ENCODE data around the gene CCDC170. TPM values are rescaled to one million over a fixed set of nuclear protein-coding genes. Genes with fewer than 3 reads are reported as not detected.

The CCDC170 gene
- total RNA-seq, 3 donors from 2014 or later (not counting 1 experiment from before 2014, with no cell fraction given): 0.20 to 0.96 (median 0.25) TPM

DNA sequence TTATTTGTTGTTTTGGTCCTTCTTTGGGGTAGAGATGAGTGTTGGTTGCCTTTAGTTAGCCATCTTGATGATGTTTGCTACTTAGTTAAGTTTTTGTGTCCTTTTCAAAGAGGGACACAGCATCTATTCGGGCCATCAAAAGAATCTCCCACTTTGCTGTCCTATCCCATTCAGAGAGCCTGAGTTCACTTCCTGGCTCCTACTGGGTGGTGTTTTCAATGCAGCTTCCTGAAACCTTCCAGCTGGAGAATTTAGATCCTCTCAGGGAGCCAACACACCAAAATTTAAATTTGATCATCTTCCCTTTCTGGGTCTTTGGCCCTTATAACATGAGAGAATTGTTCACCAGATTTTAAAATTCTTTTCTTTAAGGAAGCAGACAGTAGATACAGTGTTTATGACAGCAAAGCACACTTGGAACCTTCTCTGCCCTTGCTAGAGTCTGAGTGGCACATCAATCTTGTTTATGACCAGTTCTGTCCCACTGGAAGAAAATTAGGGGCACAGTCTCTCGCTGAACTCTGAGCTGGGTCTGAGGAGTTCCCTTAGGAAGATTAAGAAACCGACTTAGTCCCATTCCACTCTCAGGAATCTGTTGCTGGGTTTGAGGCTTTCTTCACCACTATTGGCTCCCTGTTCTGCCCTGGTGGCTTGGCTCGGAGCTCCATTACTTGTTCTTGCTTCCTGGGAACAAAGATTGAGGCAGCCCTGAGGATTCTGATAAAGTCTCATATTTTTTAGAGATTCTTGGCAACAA is 115.5 kb downstream of the CCDC170 start:
- no peak overlapping the region for H3K4me3 Mint-ChIP-seq
- intact Hi-C loops (cut with micrococcal nuclease): no loop called here
- H3K27me3 Mint-ChIP-seq (ENCODE audit: low read depth in 2 of 2): no peaks in the 10 kb centered on the region
- Histone ChIP-seq H3K9me3 (ENCODE audit: control insufficient read depth, insufficient read depth, low read length) (no peaks in the 10 kb centered on the region), H3K36me3 (ENCODE audit: control insufficient read depth, insufficient read depth, low read length) (no peaks in the 10 kb centered on the region), H3K4me3 (ENCODE audit: low read length) (no peak overlapping the region), H3K27ac (ENCODE audit: low read length) (no peak overlapping the region), H3K4me1 (ENCODE audit: control insufficient read depth, insufficient read depth, low read length) (no peaks in the 10 kb centered on the region), H3K27me3 (ENCODE audit: control insufficient read depth, insufficient read depth, low read length) (no peaks in the 10 kb centered on the region)
- no peak overlapping the region for H3K27ac Mint-ChIP-seq
- H3K9me3 Mint-ChIP-seq: peaks cover 0 to 2% of the 10 kb centered on the region in 2 donors
- TF ChIP-seq, protein P1, sequence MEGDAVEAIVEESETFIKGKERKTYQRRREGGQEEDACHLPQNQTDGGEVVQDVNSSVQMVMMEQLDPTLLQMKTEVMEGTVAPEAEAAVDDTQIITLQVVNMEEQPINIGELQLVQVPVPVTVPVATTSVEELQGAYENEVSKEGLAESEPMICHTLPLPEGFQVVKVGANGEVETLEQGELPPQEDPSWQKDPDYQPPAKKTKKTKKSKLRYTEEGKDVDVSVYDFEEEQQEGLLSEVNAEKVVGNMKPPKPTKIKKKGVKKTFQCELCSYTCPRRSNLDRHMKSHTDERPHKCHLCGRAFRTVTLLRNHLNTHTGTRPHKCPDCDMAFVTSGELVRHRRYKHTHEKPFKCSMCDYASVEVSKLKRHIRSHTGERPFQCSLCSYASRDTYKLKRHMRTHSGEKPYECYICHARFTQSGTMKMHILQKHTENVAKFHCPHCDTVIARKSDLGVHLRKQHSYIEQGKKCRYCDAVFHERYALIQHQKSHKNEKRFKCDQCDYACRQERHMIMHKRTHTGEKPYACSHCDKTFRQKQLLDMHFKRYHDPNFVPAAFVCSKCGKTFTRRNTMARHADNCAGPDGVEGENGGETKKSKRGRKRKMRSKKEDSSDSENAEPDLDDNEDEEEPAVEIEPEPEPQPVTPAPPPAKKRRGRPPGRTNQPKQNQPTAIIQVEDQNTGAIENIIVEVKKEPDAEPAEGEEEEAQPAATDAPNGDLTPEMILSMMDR (IDR thresholded peaks at IDR 0.05): no peak
- H3K4me1 Mint-ChIP-seq: no peaks in the 10 kb centered on the region
- ATAC-seq (no peak), DNase-seq (no peak)
- WGBS (ENCODE audit: insufficient coverage): 75% methylated on average over 4 of the region's 4 CpGs
- no peaks in the 10 kb centered on the region for H3K36me3 Mint-ChIP-seq

DNA sequence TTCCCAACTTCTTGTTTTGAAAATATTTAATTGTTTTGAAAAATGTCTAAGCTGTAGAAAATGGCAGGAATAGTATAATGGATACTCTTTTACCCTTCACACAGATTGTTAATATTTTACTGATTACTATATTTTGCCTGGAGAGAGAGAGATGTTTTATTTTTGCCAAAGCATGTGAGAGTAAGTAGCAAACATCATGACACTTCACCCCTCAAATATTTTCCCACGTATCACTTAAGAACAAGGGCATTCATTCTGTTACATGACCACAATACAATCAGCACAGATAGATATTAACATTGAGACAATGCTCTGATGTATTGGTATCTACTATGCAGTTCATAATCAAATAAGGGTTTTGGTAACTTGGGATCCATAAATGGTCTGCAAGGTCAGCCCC is 116.5 kb downstream of the CCDC170 start:
- ATAC-seq (no peak), DNase-seq (no peak)
- TF ChIP-seq, protein P1 (IDR thresholded peaks at IDR 0.05): no peak
- H3K4me1 ChIP-seq (ENCODE audit: control insufficient read depth, insufficient read depth, low read length): no peaks in the 10 kb centered on the region
- H3K36me3 ChIP-seq (ENCODE audit: control insufficient read depth, insufficient read depth, low read length): no peaks in the 10 kb centered on the region
- Mint-ChIP-seq H3K27ac (no peak overlapping the region), H3K27me3 (ENCODE audit: low read depth in 2 of 2) (no peaks in the 10 kb centered on the region), H3K4me1 (no peaks in the 10 kb centered on the region), H3K36me3 (no peaks in the 10 kb centered on the region), H3K4me3 (no peak overlapping the region), H3K9me3 (peaks cover 0 to 2% of the 10 kb centered on the region in 2 donors)
- H3K27me3 ChIP-seq (ENCODE audit: control insufficient read depth, insufficient read depth, low read length): no peaks in the 10 kb centered on the region
- intact Hi-C loops (cut with micrococcal nuclease): no loop called here
- no peaks in the 10 kb centered on the region for H3K9me3 ChIP-seq (ENCODE audit: control insufficient read depth, insufficient read depth, low read length)
- H3K4me3 ChIP-seq (ENCODE audit: low read length): no peak overlapping the region
- H3K27ac ChIP-seq (ENCODE audit: low read length): no peak overlapping the region
- no CpG with 5 or more reads among the region's 1 CpG for WGBS (ENCODE audit: insufficient coverage)

DNA sequence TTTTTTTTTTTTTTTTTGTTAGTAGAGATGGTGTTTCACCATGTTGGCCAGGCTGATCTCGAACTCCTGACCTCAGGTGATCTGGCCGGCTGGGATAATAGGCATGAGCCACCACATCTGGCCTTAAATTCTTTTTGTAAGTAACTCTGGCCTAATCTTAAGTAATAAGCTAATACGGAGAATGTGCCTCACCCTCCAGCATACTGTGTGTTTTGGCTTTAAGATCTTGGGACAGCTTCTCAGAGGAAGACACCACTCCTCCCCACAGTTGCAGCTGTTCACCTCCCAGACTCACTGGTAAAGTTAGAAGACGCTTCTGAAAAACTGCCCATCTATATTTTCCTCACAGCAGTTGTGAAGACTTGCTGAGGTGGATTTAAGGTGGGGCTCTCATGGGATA is 120.8 kb downstream of the CCDC170 start:
- TF ChIP-seq, protein P1 (IDR thresholded peaks at IDR 0.05): no peak
- Histone ChIP-seq H3K36me3 (ENCODE audit: control insufficient read depth, insufficient read depth, low read length) (no peaks in the 10 kb centered on the region), H3K4me1 (ENCODE audit: control insufficient read depth, insufficient read depth, low read length) (no peaks in the 10 kb centered on the region), H3K4me3 (ENCODE audit: low read length) (no peak overlapping the region), H3K27me3 (ENCODE audit: control insufficient read depth, insufficient read depth, low read length) (no peaks in the 10 kb centered on the region), H3K27ac (ENCODE audit: low read length) (no peak overlapping the region), H3K9me3 (ENCODE audit: control insufficient read depth, insufficient read depth, low read length) (no peaks in the 10 kb centered on the region)
- H3K27ac Mint-ChIP-seq: no peak overlapping the region
- no peaks in the 10 kb centered on the region for H3K36me3 Mint-ChIP-seq
- DNase-seq (no peak), ATAC-seq (no peak)
- peaks cover 0 to 2% of the 10 kb centered on the region in 2 donors for H3K9me3 Mint-ChIP-seq
- 85% methylated on average over 3 of the region's 4 CpGs for WGBS (ENCODE audit: insufficient coverage)
- no peaks in the 10 kb centered on the region for H3K4me1 Mint-ChIP-seq
- peaks cover 0 to 8% of the 10 kb centered on the region in 2 donors for H3K27me3 Mint-ChIP-seq (ENCODE audit: low read depth in 2 of 2)
- no peak overlapping the region for H3K4me3 Mint-ChIP-seq
- intact Hi-C loops (cut with micrococcal nuclease): no loop called here

DNA sequence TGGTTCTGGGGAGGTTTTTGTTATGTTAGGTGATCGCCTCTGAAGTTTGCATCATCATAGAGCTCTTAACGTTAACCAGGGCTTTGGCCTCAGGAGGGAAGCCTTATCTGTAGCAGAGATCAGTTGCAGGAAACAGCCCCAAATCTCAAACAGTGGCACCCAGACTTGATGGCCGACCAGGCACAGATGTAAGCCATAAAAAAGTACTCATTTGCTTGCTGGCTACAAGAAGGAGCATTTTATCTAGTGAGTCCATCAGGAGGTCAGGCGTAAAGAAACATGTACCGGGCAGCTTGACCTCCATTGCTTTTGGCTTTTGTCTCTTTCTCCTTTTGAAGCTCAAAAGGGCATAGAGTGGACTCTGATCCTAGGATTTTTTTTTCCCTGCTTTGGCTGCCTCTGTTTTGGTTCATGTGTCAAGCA is 122.3 kb downstream of the CCDC170 start:
- H3K4me1 ChIP-seq (ENCODE audit: control insufficient read depth, insufficient read depth, low read length): no peaks in the 10 kb centered on the region
- TF ChIP-seq, protein P1 (IDR thresholded peaks at IDR 0.05): no peak
- Mint-ChIP-seq H3K27me3 (ENCODE audit: low read depth in 2 of 2) (peaks cover 0 to 8% of the 10 kb centered on the region in 2 donors), H3K4me1 (no peaks in the 10 kb centered on the region), H3K36me3 (no peaks in the 10 kb centered on the region), H3K9me3 (peaks cover 0 to 2% of the 10 kb centered on the region in 2 donors), H3K27ac (no peak overlapping the region), H3K4me3 (no peak overlapping the region)
- no peak for DNase-seq
- no peaks in the 10 kb centered on the region for H3K9me3 ChIP-seq (ENCODE audit: control insufficient read depth, insufficient read depth, low read length)
- WGBS (ENCODE audit: insufficient coverage): 27% methylated on average over 5 of the region's 5 CpGs
- no peaks in the 10 kb centered on the region for H3K27me3 ChIP-seq (ENCODE audit: control insufficient read depth, insufficient read depth, low read length)
- no peak overlapping the region for H3K4me3 ChIP-seq (ENCODE audit: low read length)
- no peaks in the 10 kb centered on the region for H3K36me3 ChIP-seq (ENCODE audit: control insufficient read depth, insufficient read depth, low read length)
- intact Hi-C loops (cut with micrococcal nuclease): no loop called here
- H3K27ac ChIP-seq (ENCODE audit: low read length): no peak overlapping the region
- no peak for ATAC-seq
